ENCODE results near the gene SCIN. TPM values are rescaled to one million over a fixed set of nuclear protein-coding genes. Genes with fewer than 3 reads are reported as not detected.

The SCIN gene
- total and polyA plus RNA-seq, 11 donors, result 0.01 to 1.7 (median 0.87) TPM; not detected in 5

- no peak for ATAC-seq
- WGBS, 4 donors, result 89 to 94% (median 91%) methylated on average over 1 of the region's 1 CpG
- intact Hi-C loops (cut with DNase I), result no loop called here
- Histone ChIP-seq H3K27me3 (peaks cover 0 to 28% (median 24%) of the 10 kb centered on the region in 9 donors), H3K9me3 (no peaks in the 10 kb centered on the region), H3K27ac (no peak overlapping the region), H3K4me1 (peaks cover 0 to 26% (median 6%) of the 10 kb centered on the region in 12 donors), H3K4me3 (no peak overlapping the region), H3K36me3 (no peaks in the 10 kb centered on the region)
- DNase-seq, result no peak
- TF ChIP-seq POLR2A (IDR thresholded peaks at IDR 0.05), result no peak
- TF ChIP-seq, protein P1, sequence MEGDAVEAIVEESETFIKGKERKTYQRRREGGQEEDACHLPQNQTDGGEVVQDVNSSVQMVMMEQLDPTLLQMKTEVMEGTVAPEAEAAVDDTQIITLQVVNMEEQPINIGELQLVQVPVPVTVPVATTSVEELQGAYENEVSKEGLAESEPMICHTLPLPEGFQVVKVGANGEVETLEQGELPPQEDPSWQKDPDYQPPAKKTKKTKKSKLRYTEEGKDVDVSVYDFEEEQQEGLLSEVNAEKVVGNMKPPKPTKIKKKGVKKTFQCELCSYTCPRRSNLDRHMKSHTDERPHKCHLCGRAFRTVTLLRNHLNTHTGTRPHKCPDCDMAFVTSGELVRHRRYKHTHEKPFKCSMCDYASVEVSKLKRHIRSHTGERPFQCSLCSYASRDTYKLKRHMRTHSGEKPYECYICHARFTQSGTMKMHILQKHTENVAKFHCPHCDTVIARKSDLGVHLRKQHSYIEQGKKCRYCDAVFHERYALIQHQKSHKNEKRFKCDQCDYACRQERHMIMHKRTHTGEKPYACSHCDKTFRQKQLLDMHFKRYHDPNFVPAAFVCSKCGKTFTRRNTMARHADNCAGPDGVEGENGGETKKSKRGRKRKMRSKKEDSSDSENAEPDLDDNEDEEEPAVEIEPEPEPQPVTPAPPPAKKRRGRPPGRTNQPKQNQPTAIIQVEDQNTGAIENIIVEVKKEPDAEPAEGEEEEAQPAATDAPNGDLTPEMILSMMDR (IDR thresholded peaks at IDR 0.05), result no peak
These were observed 3.4 kb downstream of the SCIN start for GRCh38 chr7:12573885-12574284.

DNA sequence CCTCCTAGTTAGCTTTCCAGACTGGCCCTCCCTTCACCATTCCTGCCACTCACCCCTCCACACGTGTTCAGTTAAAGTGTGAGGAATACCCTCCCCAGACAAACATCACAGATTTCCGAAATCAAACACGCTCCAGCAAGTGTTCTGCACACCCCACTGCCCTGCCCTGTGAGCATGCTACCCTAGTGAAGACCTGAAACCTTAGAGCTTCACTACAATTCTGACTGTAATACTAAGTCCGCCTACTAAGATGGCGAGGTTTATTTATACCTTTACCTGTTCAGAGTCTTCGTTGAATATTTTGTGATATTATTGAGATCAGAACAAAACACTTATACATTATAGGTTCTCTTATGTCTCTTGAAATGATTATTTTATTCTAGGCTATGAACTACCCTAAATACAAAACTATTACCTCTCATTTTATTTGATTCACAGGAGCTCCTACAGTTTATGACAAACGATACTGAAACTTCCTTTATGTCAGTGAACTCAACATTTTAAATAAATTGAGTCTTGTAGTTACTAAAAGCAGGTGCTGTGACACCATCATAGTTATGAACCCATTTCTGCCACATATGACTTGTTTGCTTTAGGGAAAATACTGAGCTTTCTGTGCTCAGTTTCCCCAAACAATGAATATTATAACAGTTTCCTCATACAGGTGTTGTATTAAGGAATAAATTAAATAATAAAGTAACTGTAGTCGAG is 8.6 kb downstream of the SCIN start:
- TF ChIP-seq, protein P1 (IDR thresholded peaks at IDR 0.05), result no peak
- TF ChIP-seq POLR2A (IDR thresholded peaks at IDR 0.05), result no peak
- WGBS, 4 donors, result 76 to 82% (median 77%) methylated on average over 8 of the region's 8 CpGs
- H3K27ac ChIP-seq, result no peak overlapping the region
- intact Hi-C loops (cut with DNase I), result no loop called here
- H3K9me3 ChIP-seq, result no peaks in the 10 kb centered on the region
- peaks cover 0 to 12% (median 0%) of the 10 kb centered on the region in 12 donors for H3K4me1 ChIP-seq
- ATAC-seq, result no peak
- no peak for DNase-seq
- no peaks in the 10 kb centered on the region for H3K27me3 ChIP-seq
- H3K4me3 ChIP-seq, result no peak overlapping the region
- H3K36me3 ChIP-seq, result no peaks in the 10 kb centered on the region

GRCh38 chr7:12581897-12582296 is 11.4 kb downstream of the SCIN start:
- Histone ChIP-seq H3K27ac (no peak overlapping the region), H3K4me1 (peaks cover 0 to 30% (median 0%) of the 10 kb centered on the region in 12 donors), H3K36me3 (no peaks in the 10 kb centered on the region), H3K27me3 (no peaks in the 10 kb centered on the region), H3K4me3 (no peak overlapping the region), H3K9me3 (no peaks in the 10 kb centered on the region)
- intact Hi-C loops (cut with DNase I), result loop anchor here in 1 of 10 donors (10.0 kb wide), 1 partner anchor 63 kb away; no protein-coding TSS in a partner anchor
- TF ChIP-seq, protein P1 (IDR thresholded peaks at IDR 0.05), result no peak
- 40 to 54% (median 44%) methylated on average over 3 of the region's 3 CpGs for WGBS, 4 donors
- ATAC-seq (no peak), DNase-seq (no peak)

DNA sequence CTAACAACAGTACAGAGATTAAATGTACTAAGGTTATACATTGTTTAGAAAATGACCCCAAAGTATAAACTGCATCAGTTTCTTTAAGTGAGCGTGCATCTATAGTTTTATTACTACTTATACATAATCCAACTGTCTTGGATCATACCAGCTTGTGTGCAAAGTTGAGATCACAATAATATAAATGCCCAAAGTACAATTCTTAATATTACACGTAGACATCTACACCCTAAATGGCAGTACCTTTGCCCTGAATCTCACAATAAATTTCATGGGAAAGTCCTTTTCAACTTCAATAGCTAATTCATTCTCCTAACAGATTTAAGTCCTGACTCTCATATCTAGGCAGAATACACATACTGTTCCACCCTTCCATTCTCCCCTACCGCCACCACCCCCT is 11.8 kb downstream of the SCIN start:
- H3K9me3 ChIP-seq, result no peaks in the 10 kb centered on the region
- no peaks in the 10 kb centered on the region for H3K27me3 ChIP-seq
- H3K36me3 ChIP-seq, result no peaks in the 10 kb centered on the region
- 83 to 93% (median 88%) methylated on average over 3 of the region's 3 CpGs for WGBS, 4 donors
- H3K4me3 ChIP-seq, result no peak overlapping the region
- intact Hi-C loops (cut with DNase I), result loop anchor here in 1 of 10 donors (10.0 kb wide), 1 partner anchor 62 kb away; no protein-coding TSS in a partner anchor
- TF ChIP-seq, protein P1 (IDR thresholded peaks at IDR 0.05), result no peak
- no peak for TF ChIP-seq POLR2A (IDR thresholded peaks at IDR 0.05)
- no peak for DNase-seq
- H3K4me1 ChIP-seq, result peaks cover 0 to 30% (median 0%) of the 10 kb centered on the region in 12 donors
- no peak overlapping the region for H3K27ac ChIP-seq
- no peak for ATAC-seq
